OCI-M2 (cell line): Measurements from ENCODE around the gene SGMS1.

Source experiments
- DNase-seq: peaks from one replicate; lab custom pipeline; 2025; ENCODE audit not compliant: unreplicated experiment; lab: John Stamatoyannopoulos, UW

SGMS1 gene

DNA sequence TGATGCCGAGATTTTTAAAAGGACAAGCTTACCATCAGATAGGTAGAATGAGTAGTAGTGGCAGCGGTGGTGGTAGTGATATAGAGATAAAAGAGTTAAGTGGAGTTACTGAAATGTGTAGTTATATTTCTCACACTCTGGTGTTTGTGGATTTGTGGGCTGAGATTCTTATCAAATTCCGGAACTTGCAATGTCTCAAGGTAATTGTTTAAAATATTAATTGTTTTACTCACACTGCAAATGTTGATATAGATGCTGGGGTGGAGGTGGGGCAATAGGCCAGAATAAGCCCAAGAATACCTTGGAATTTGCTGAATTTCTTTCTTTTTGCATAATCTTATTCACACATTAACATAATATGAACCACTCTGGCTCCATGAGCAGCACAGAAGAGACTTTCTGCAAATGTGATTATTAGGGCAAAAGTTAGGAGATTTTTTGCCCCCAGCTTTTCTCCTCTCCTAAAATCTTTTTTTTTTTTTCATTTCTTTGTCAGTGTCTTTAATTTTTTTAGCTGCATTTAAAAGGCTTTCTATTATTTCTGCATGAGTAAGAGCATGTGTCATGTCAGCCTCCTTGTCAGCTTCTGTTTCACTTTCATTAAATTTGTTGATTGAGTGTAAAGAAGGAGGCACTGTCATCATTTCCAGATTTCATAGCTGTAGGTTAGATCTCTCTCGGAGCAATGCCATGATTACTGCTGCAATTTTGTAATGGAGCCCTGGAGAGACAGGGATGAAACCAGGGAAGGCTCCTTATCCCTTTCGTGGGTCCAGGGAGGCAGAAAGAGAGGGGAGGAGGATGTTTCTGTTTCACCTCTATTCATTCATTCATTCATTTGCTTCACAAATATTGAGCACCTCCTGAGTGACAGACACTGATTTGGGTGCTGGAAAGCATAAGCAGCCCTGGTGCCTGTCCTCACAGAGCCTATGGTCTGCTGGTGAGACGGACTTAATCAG, 13.1 kb upstream of the SGMS1 start:
- no peak for DNase-seq

DNA sequence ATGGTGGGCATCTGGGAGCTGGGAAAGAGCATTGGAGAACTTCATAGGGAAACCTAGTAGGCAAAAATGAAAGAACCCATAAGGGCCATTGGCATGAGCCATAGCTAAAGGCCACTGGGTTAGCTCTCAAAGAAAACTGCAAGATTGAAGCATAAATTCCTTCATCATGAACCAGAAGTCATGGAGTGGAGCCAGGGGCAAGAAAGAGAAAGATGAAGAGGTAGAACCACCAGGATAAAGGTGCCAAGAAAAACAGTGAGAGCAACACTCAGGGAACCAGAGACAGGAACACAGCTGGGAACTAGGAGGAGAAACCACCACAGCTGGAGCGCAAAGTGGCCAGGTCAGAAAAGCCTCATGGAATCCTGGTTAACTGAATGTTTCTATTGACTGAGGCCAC, 11.5 kb upstream of the SGMS1 start:
- DNase-seq: no peak

DNA sequence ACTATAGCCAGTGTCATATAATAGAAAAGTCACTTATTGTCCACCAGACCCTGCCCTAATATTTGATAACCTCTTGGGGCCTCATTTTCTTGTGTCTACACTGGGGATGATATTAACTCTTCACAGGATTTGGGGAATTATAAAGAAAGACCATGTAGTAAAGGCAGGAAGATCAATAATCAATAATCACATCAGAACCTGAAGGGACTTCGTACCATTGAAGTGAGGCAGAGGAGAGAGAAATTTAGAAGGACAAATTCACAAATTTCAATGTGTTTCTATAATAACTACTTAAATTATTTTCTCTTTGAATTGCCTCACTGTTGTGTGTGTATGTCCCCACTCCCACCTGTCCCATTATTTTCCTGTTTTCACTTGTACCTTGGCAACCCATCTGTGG, 10.7 kb upstream of the SGMS1 start:
- no peak for DNase-seq

DNA sequence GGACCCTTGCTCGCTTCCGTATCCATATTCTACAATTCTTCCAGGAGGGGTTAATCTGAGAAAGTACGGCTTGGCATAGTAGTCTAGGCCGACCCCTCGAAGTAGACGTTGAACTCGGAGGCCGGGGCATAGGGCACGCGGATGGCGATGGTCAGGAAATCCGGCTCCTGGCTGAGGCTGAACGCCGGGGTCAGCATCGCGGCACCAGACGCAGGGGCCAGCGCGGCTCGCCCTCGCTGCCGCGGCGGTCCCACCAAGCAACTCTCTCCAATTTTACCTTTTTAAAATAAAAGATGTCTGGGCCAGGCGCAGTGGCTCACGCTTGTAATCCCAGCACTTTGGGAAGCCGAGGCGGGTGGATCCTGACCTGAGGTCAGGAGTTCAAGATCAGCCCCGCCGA, 7.3 kb upstream of the SGMS1 start:
- DNase-seq: no peak

DNA sequence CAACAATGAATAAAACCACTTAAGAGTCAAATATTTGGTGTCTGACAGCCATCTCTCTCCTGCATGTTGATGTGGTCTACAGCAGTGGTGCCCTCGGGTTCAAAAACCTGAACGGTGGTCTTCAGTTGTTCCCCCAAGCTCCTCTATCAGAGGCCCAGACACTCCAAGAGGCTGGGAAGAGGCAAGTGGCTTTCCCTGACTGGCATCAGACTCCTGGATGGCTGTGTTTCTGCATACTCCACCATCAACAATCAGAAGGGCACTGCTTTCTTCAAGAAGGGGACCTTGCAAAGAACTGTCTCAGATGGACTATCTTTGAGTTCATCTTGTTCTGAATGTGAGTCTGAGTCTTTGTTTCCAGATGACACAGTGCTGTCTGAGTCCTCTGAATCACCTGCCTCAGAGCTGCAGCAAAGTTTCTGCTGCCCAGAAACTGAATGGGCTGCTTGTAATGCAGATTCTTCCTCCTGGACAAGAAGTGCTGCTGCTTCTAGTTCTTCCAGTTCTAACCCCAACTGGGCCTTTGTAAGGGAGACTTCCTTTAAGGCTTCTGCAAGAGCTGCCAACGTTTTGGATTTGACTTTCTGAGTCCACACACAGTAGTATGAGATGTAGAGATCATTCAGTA, 5.9 kb upstream of the SGMS1 start:
- no peak for DNase-seq

DNA sequence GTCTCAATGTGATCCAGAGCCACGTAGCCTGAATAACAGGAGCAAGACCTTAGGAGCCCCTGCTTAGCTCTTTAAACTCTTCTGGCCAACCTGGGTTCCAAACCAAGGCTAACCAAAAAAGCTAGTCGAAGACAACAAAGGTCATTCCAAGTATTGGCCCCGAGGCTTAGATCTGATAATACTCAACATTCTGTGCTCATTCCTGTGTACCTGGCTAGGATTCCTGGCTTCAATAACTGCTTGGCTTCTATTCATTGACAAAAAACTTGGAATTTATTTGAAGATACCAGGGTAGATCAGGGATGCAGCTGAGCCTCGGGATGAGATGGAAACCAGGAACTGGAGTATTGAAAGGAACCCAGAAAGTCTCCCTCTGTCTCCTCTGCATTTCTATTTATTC, 4.1 kb upstream of the SGMS1 start:
- no peak for DNase-seq

DNA sequence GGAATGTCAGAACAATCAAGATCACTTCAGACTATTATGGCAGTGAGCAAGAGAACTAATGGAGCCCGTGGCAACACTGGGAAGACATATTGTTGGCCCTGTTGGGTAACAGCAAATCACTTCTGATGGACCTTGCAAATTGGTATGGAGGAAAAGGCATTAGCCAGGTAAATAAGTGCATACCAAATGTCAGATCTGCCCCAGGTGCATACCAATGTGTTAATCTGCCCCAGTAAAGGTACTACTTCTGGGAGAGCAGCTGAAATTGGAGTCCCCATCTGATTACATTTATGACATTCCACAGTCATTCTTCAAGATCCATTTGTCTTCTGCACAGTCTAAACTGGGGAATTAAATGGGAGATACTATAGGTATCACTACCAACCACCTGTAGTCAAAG, 3.7 kb upstream of the SGMS1 start:
- no peak for DNase-seq

DNA sequence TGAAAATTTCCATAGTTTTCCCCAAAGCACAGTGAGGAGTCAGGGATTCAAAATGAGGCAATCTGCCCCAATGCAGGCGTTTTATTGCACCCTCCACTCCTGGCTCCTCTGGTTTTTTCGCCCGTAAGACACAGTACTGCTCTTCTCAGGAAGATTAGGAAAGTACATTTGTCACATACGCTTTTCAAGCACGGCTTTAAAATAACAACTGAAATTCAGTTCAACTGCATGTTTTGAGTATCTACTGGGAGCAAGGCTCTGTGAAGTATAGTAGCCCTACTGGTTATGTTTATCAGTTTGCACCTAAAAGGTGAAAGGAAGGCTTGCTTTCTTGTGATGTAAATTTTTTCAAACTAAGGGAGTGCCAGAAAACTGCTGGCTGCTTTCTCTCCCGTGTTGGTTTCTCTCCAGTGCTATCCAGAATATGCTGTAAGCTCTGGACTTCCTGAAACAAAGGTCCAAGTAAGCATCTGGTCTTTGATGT, 1.9 kb upstream of the SGMS1 start:
- no peak for DNase-seq

DNA sequence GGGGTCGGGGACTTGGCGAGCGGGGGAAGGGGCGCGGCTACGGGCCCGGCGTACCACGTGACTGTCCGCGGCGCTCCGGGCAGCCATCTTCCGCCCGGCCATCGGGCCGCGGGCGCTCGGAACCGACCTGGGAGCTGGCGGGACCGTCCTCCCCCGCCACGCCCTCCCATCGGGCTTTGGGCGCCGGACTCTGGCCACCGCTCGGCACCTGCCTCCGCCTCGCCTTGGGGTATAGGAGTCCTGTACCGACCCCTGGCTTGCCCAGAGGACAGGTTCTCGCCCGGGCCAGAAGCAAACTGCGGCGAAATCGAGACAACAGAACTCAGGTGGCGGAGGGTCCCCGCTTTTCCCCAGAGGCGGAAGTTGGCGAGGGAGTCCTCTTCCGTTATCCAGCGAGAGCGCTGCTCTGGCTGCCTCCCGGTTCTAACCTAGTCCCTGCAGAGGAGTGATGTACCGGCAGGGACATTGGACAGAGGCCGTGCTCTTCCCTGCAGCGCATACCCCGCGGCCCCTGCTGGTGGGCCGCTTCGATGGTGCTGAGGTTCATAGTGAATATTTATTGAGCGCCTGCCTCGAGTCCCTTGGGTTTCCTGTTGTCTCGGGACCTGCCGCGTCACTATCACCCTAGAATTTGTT, 1.2 kb upstream of the SGMS1 start:
- DNase-seq: no peak

DNA sequence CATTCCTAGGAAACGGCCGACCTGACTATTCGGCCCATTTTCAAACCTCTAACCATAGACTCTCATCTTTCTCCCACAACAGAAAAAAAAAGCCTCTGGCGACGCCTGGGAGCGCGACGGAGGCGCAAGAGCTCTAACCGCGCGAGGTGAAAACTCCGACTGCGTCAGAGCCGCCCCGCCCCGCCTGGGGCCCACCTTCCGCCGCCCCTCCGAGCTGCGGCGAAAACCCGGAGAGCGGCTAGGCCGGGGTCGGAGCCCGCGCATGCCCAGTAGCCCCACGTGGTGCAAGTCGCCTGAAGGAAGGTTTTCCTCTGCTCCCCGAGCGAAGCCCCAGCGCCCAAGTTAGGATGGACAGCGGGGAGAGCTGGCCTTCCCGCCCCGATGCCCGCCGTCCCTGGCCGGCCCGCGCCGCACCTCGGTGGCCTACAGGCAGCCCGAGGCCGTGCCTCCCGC, 683 bp upstream of the SGMS1 start:
- no peak for DNase-seq

DNA sequence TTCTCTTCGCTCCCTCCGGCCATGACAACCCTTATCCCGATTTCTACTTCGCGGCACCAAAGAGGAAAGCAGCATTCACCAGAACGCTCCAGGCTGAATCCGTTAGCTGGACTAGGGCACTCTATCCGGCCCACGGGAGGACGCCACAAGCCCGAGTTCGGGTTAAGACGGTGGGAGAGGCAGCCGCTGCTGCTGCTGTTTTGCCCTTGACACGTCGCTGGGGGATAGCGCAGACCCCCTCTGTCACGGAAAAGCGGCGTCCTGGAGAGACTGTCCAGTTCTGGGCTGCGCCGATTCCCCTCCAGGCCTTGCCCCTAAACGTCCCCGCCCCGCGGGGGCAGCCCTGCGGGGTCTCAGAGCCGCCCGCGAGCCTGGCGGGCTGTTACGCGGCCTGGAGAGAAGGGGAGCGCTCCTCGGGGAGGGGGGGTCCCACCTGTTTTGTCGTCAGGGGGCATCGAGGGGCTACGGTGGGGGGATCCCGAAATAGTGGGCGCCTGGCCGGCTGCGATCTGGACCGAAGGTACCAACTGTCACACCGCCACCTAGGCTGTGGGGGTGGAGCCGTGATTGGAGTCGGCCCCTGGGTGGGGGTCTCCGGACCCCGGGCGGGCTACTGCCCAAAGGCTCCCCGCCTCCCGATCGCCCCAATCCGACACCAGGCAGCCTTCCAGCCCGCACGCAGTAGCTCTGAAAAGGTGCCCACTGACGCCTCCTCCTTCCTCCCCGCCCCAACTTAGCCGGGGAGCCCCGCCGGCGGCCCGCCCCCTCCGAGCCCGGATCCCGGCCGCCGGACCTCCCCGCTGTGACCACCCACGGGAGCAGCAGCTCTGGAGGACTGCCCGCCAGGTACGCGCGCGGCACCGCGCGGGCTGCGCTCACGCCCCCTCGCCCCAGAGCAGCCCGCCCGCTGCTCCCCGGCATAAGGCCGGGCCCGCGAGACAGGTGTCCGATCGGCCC, 772 bp downstream of the SGMS1 start:
- no peak for DNase-seq

DNA sequence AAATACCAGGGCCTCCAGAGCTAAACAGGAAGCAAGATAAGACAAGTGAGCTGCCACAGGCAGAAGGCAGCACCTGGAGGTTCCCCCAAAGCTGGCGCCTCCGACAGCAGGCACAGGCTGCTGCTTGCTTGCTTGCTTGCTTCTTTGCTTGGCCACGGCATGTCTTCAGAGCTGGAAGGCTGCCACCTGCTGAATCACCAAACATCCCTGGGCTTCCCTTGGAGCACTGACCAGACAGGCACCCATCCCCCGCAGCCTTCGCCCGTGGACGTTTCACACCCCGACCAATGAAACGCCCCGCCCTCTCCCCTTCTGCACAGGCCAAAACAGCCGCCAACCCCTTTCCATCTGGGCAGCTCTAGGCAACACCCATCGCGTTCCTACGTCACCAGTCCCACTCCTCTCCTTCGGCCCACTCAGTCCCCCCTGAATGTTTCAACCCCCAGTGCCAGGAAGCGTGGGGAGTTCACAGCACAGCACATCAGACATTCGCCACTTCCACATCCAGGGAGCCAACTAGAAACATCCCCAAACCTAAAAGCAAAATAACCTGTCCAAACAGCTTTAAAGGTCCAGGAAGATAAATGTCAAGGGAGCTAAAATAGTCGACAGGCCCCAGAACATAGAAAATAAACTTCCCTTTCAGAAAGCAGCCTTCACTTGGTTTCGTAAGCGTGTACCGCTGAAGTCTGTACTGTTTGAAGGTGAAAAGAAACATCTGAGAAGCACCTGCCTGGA, 1.6 kb downstream of the SGMS1 start:
- DNase-seq: no peak

DNA sequence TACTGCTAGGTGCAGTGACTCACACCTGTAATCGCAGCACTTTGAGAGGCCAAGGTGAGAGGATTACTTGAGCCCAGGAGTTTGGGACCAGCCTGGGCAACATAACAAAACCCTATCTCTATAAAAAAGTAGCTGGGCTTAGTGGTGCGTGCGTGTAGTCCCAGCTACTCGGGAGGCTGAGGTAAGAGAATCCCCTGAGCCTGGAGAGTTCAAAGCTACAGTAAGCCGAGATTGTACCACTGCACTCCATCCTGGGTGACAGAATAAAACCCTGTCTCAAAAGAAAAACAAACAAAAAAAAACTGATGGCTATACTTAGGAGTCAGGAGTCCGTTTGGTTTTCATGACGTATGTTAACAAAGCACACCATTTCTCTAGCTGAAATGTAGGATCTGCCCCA, 2.9 kb downstream of the SGMS1 start:
- no peak for DNase-seq

DNA sequence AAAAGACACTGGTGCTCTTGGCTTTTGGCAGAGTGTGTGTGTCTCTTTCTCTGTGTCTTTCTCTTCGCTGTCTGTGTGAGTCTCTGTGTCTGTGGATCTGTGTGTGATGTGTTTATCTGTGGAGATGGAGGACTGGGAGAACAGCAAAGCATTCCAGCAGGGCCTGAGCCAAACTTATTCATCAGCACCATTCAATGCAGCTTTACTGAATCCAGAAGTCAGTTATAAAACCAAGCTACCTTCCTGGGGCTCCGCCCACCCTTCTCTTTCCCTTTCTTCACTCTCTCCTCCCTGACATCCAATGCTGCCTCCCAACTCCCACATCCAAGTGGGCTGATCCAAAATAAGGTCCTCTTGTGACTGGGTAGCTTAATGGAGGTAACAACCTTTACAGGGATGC, 3.9 kb downstream of the SGMS1 start:
- no peak for DNase-seq

DNA sequence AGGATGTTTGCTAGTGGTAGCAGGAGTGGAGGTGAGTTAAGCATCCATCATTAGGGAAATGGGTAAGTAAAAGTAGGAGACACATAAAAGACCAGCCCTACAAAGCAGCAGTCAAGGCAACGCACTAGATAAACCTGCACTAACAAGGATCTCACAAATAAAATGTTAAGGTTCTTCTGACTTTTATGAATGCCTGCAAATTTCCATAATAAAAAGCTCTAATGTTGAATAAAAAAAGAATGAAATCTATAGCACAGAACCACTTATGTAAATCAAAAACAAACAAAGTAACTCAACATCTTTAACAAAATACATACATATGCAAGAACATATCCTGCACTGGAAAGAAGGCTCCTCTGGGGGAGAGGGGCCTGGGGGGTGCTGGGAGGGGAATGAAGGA, 4.6 kb downstream of the SGMS1 start:
- DNase-seq: no peak

DNA sequence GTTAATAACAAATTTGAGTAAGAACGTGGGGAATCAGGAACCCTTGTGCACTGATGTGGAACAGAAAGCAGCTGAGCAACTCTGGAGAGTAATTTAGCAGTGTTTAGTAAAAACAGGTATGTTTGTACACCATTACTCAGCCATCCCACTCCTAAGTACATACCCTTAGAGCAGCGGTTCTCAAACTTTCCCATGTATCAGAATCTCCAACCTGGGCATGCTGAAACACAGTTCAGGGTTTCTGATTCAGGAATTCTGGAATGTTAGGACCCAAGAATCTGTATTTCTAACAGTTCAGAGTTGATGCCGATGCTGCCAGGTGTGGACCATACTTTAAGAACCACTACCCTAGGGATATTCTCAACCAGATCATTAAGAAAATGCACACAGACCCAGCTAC, 5.1 kb downstream of the SGMS1 start:
- DNase-seq: no peak

DNA sequence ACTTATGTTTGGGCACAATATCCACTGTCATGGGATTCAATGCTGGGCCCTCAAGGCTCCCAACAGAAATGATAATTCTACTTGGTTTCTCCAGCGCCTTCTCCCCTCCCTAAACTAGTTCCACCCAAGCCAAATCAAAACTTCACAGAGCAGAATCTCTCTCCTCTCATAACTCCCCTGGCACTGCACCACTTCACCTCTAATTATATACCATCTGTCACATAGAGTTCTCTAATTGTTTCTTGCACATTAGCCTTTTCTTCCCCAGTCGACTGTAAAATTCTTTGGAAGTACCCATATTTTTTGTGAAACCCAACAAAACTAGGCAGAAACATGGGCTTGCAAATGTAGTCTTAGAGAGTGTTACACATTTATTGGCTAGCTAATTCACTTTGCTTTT, 8.1 kb downstream of the SGMS1 start:
- no peak for DNase-seq

DNA sequence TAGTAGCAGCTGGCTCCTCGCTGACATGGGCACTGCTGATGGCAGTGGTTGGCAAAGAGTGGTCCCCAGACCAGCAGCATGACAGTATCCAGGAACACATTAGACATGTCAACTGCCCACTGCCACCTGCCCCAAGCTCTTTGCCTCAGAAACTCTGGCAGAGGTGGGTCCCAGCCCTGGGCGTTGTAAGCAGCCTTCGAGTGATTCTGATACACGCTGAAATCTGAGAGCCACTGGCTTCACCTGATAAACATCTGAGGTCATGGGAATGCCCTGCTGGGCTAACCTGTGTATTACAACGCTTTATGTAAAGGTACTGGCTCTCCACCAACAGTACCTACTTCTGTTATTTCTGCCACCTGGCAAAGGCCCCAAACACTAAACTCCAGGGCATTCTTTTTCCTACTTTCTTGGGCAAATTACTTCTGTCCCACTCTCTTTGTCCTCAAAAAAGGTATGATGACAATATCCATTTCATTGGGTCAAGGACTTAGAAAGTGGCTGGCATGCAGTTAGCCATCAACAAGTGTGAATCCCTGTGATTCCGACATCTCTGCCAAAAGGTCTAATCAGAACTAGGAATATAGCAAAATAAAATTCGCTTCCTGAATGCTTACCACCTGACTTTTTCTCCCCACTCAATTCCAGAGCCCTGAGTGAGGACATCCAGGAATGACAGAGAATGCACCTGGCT, 9.2 kb downstream of the SGMS1 start:
- no peak for DNase-seq

DNA sequence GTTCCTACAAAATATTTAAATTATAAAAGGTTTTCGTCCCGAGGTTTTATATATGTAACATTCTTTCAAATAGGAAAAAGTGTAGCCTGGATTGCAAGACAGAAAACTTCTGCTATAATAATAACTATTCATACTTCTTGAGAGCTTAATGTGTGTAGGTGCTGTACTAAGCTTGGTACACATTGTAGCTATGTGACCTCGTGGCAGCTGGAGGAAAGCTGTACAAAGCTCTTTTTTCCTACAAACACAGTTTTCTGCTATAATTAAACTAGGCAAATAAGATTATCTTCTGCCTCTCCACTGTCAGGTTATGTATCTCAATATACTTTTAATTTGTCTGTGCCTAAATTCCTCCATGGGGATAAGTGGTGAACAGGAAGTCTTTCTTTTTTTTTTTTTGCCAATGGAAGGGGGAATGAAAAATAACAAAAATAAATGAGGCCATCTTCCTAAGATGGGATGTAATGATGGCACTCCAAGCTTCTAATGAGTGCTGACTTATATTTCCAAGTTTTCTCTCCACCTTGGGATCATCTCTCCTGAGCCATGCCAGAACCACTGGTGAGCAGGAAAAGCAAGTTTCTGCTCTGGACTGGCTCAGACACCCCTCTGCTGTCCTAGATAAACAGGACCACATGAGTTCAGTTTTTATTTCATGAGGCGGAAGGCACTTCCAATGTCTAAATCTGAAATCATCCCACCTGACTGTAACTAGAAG, 9.9 kb downstream of the SGMS1 start:
- no peak for DNase-seq
